K562 (cell line): ENCODE results near the gene DNAJB2. TPM values are rescaled to one million over a fixed set of nuclear protein-coding genes. Genes with fewer than 3 reads are reported as not detected.

Experiments used
- BCOR ChIP-seq: fragments of 450-650 bp; IDR thresholded peaks from 2 replicates; pipeline ENCODE4 v1.6.1; 2016
- ELK3 ChIP-seq: fragments of 450-650 bp; formaldehyde crosslinking; IDR thresholded peaks from 2 replicates; pipeline ENCODE4 v1.4.0; 2020; ENCODE audit warnings: mild to moderate bottlenecking
- FIP1L1 ChIP-seq: fragments of 200-400 bp; formaldehyde crosslinking; IDR thresholded peaks from 2 replicates; pipeline ENCODE4 v1.6.1; 2018; ENCODE audit warnings: mild to moderate bottlenecking, low read depth, low read length; ENCODE audit not compliant: poor library complexity, severe bottlenecking
- HDAC3 ChIP-seq: fragments of 450-650 bp; IDR thresholded peaks from 2 replicates; pipeline ENCODE4 v1.6.1; 2018; ENCODE audit warnings: borderline replicate concordance, mild to moderate bottlenecking, moderate library complexity; ENCODE audit not compliant: partially characterized antibody
- HOXB6 ChIP-seq: fragments of 250-450 bp; sonication (Bioruptor Pico); IDR thresholded peaks from 2 replicates; pipeline ENCODE4 v1.5.1; 2022; ENCODE audit warnings: mild to moderate bottlenecking, borderline replicate concordance
- IRF1 ChIP-seq: sonication (generic); formaldehyde crosslinking; IDR thresholded peaks from 2 replicates; pipeline ENCODE4 v1.8.0; 2022; ENCODE audit warnings: missing genetic modification reagents, mild to moderate bottlenecking, borderline replicate concordance
- NCOA2 ChIP-seq, 2 experiments: fragments of 450-650 bp; IDR thresholded peaks; 2 replicates each; pipeline ENCODE4 v1.6.1; 2018; ENCODE audit warnings: mild to moderate bottlenecking in 2 of 2, moderate library complexity in 1 of 2; ENCODE audit not compliant: partially characterized antibody in 2 of 2
- PRPF4 ChIP-seq: fragments of 200-400 bp; formaldehyde crosslinking; IDR thresholded peaks from one replicate; pipeline ENCODE4 v1.6.1; 2017; ENCODE audit warnings: low read length, low read depth, mild to moderate bottlenecking; ENCODE audit not compliant: insufficient read depth, poor library complexity, severe bottlenecking
- SIRT6 ChIP-seq: IDR thresholded peaks from one replicate; pipeline ENCODE4 v1.6.1; 2012; ENCODE audit warnings: low read depth, mild to moderate bottlenecking, control low read depth, inconsistent platforms, low read length, moderate library complexity
- TEAD4 ChIP-seq, 2 experiments: sonication (generic) in 1 of 2; formaldehyde crosslinking in 1 of 2; IDR thresholded peaks; 2 replicates each; pipeline versions ENCODE4 v1.6.1 to v1.8.0; 2012 to 2022; ENCODE audit warnings: borderline replicate concordance in 1 of 2, inconsistent platforms in 1 of 2, low read length in 1 of 2, mild to moderate bottlenecking in 1 of 2, missing genetic modification reagents in 1 of 2
- ZNF407 ChIP-seq: fragments of 450-650 bp; IDR thresholded peaks from 2 replicates; pipeline ENCODE4 v1.6.1; 2016; ENCODE audit warnings: low read depth
- polyA plus RNA-seq, 8 experiments: library from polyadenylated mRNA; depleted of rRNA in 4 of 8; stranded (reverse) in 5 of 8; unstranded in 3 of 8; fragments of >200 nt; fragmentation: Nextera tagmentation in 2 of 8; fragmentation: Illumina TruSeq in 1 of 8; extraction: Ambion mirVana in 2 of 8; extraction: Trizol in 1 of 8; gene quantifications; 2 replicates each; pipeline versions ENCODE4 v1.2.1 to v1.2.3, GENCODE V29; 2011 to 2014; ENCODE audit warnings: inconsistent platforms in 1 of 8, missing spikeins in 1 of 8
- total RNA-seq, 7 experiments: library from RNA; depleted of rRNA in 6 of 7; stranded (reverse); fragments of >200 nt in 6 of 7; fragmentation: Illumina TruSeq in 2 of 7; extraction: Trizol in 2 of 7; gene quantifications; 2 replicates each; pipeline versions ENCODE4 v1.2.1 to v1.2.3, GENCODE V29; 2011 to 2021; ENCODE audit warnings: low replicate concordance in 1 of 7

DNAJB2 gene
- total and polyA plus RNA-seq, 9 of the 15 experiments (the other 6 are each of a cell fraction or from before 2014, with no cell fraction given), result 0.08 to 3.0 (median 2.2) TPM; not detected in 1

GRCh38 chr2:219308142-219309101, 29.3 kb downstream of the DNAJB2 start (continued):
- TF ChIP-seq SIRT6, result no peak
- no peak for TF ChIP-seq NCOA2 (IDR thresholded peaks at IDR 0.05; ENCODE audit: partially characterized antibody in 2 of 2)
- TF ChIP-seq TEAD4 (IDR thresholded peaks at IDR 0.05; ENCODE audit: low read length), result no peak
- TF ChIP-seq TEAD4 (CRISPR knock-in tag; IDR thresholded peaks at IDR 0.05; ENCODE audit: borderline replicate concordance), result no peak
- TF ChIP-seq ZNF407, result no peak
- TF ChIP-seq HDAC3, result no peak
- TF ChIP-seq FIP1L1, result no peak
- TF ChIP-seq PRPF4, result no peak
- no peak for TF ChIP-seq HOXB6 (CRISPR knock-in tag)
- no peak for TF ChIP-seq IRF1 (CRISPR knock-in tag)
- TF ChIP-seq BCOR, result no peak
- TF ChIP-seq ELK3 (CRISPR knock-in tag), result no peak
